HFFc6 (cell line): ENCODE results near the gene DAP. TPM values are rescaled to one million over a fixed set of nuclear protein-coding genes. Genes with fewer than 3 reads are reported as not detected.

Source experiments
- DNase-seq: peaks from one replicate; pipeline ENCODE4 v3.0.0-alpha.2; 2018
- H3K27ac Mint-ChIP-seq: 2 replicates; pipeline ENCODE4 v1.8.0; 2020; ENCODE audit warnings: mild to moderate bottlenecking, mixed read lengths
- H3K27me3 Mint-ChIP-seq: 2 replicates; pipeline ENCODE4 v1.8.0; 2021; ENCODE audit warnings: mild to moderate bottlenecking, moderate library complexity, mixed read lengths; ENCODE audit not compliant: insufficient read depth
- H3K36me3 Mint-ChIP-seq: 2 replicates; pipeline ENCODE4 v1.8.0; 2021; ENCODE audit warnings: low read depth, mixed read lengths
- H3K4me1 Mint-ChIP-seq: 2 replicates; pipeline ENCODE4 v1.8.0; 2020; ENCODE audit warnings: low read depth, mixed read lengths
- H3K4me3 Mint-ChIP-seq: 2 replicates; pipeline ENCODE4 v1.8.0; 2020; ENCODE audit warnings: mild to moderate bottlenecking, moderate library complexity, mixed read lengths
- H3K9me3 Mint-ChIP-seq: 2 replicates; pipeline ENCODE4 v1.8.0; 2020; ENCODE audit warnings: mild to moderate bottlenecking, mixed read lengths
- total RNA-seq, 6 experiments: library from RNA; stranded (reverse); fragmentation: NEBNext Ultra II Directional; extraction: Animal tissue kit (Norgen Biotek cat#: 25700); gene quantifications; 2 replicates in 1 of 6; 3 replicates in 5 of 6; pipeline ENCODE4 v1.2.3, GENCODE V29; 2021
- TF ChIP-seq, protein P1 (sequence below): fragments of 200-600 bp; sonication (generic); IDR thresholded peaks from 2 replicates; pipeline ENCODE4 v1.5.0; 2021; ENCODE audit warnings: antibody characterized with exemption, mild to moderate bottlenecking

DAP gene
- total RNA-seq, 6 experiments from 2014 or later = 255 to 357 (median 285) TPM

DNA sequence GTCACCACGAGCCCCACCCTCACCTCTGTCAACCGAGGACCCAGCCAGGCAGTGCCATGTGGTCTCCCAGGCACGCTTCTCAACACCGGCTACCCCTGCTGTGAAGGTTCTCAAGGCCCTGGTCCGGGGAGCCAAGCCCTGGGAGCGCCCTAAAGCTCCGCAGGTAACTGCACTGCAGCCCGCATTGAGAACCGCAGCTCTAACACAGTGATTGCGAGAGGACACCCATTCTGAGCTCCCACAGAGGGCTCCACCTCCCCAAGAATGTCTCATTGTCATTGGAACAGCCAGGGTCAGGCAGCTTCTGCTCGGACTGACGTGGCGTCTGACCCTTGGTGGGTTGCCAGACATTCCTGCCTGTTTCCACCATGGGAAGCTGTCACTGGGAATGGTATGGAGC lies 108.9 kb downstream of the DAP start:
- H3K36me3 Mint-ChIP-seq = peaks cover 19% of the 10 kb centered on the region; the same call in 1 of the 2 replicates
- 0 out of 2 replicates have a peak, but pooled peaks cover 6% of the 10 kb centered on the region for H3K4me1 Mint-ChIP-seq
- TF ChIP-seq, protein P1, sequence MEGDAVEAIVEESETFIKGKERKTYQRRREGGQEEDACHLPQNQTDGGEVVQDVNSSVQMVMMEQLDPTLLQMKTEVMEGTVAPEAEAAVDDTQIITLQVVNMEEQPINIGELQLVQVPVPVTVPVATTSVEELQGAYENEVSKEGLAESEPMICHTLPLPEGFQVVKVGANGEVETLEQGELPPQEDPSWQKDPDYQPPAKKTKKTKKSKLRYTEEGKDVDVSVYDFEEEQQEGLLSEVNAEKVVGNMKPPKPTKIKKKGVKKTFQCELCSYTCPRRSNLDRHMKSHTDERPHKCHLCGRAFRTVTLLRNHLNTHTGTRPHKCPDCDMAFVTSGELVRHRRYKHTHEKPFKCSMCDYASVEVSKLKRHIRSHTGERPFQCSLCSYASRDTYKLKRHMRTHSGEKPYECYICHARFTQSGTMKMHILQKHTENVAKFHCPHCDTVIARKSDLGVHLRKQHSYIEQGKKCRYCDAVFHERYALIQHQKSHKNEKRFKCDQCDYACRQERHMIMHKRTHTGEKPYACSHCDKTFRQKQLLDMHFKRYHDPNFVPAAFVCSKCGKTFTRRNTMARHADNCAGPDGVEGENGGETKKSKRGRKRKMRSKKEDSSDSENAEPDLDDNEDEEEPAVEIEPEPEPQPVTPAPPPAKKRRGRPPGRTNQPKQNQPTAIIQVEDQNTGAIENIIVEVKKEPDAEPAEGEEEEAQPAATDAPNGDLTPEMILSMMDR = no peak
- H3K27ac Mint-ChIP-seq = no peak overlapping the region
- H3K4me3 Mint-ChIP-seq = no peak overlapping the region
- no peaks in the 10 kb centered on the region for H3K9me3 Mint-ChIP-seq
- no peaks in the 10 kb centered on the region; the same call in 1 of the 2 replicates for H3K27me3 Mint-ChIP-seq
- no peak for DNase-seq

DNA sequence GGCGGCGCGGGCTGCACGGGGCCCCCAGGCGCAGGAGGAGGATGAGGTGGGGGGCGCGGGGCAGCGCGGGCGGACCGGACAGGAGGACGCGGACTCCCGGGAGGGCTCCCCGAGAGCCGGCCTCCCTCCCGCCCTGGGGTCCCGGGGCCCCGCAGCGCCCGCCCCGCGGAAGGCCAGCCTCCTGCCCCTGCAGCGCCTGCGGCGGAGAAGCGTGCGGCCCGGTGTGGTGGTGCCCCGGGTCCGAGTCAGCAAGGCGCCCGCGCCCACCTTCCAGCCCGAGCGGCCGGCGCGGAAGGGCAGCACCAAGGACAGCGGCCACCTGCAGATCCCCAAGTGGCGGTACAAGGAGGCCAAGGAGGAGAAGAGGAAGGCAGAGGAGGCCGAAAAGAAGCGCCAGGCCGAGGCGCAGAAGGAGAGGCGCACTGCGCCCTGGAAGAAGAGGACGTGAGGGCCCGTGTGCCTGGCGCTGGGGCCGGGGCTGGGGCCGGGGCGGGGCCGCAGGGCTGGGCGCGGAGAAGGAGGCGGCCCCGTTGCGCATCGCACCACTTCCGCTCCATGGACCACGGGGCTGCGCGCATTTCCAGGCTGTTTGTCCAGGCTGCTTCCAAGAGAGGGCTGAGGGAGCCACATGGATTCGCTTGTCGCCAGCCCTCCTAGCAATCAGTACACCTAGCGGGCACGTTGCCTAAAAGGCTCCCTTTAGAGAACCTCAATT lies 111.2 kb downstream of the DAP start:
- Mint-ChIP-seq H3K27ac (no peak overlapping the region), H3K4me1 (peaks cover 10% of the 10 kb centered on the region), H3K9me3 (no peaks in the 10 kb centered on the region), H3K27me3 (no peaks in the 10 kb centered on the region; the same call in 1 of the 2 replicates), H3K36me3 (peaks cover 19% of the 10 kb centered on the region; the same call in 1 of the 2 replicates), H3K4me3 (no peak overlapping the region)
- TF ChIP-seq, protein P1 = no peak
- no peak for DNase-seq

DNA sequence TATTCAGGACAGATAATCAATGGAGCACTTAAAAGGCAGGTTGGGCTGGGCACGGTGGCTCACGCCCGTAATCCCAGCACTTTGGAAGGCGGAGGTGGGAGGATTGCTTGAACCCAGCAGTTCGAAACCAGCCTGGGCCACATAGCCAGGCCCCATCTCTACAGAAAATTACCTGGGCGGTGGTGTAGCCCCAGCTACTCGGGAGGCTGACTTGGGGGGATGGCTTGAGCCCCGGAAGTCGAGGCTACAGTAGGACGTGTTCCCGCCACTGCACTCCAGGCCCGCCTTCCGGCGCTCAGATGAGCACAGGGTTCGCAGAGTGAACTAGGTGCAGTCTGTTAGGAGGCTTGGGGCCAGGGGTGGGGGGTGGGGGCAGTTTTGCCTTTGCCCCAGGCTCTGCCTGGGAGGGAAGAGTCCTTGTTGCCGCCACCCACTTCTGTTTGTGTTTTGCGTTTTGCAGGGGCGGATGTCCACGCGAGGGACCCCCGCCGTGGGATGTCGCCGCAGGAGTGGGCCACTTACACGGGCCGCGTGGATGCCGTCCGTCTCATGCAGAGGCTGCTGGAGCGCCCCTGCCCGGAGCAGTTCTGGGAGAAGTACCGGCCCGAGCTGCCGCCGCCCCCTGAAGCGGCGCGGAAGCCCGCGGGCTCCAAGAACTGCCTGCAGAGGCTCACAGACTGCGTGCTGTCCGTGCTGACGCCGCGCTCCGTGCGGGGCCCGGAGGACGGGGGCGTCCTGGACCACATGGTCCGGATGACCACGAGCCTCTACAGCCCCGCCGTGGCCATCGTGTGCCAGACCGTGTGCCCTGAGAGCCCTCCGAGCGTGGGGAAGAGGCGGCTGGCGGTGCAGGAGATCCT lies 112.0 kb downstream of the DAP start:
- Mint-ChIP-seq H3K27me3 (no peaks in the 10 kb centered on the region; the same call in 1 of the 2 replicates), H3K9me3 (no peaks in the 10 kb centered on the region), H3K4me3 (no peak overlapping the region), H3K27ac (no peak overlapping the region), H3K4me1 (peaks cover 18% of the 10 kb centered on the region), H3K36me3 (peaks cover 19% of the 10 kb centered on the region; the same call in 1 of the 2 replicates)
- TF ChIP-seq, protein P1 = no peak
- no peak for DNase-seq

DNA sequence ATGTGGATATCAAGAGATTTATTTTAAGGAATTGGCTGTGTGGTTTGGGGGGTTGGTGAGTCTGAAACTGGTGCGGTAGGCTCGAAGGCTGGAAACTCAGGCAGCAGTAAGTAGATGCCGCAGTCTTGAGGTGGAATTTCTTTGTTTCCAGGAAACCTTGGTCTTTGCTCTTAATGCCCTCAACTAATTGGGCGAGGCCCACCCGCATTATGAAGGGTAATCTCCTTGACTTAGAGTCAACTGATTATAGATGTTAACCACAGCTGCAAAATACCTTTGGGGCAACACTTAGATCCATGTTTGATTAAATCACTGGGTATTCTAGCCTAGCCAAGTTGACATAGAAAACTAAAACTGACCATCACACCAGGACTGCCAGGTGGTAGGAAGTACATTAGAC lies 113.4 kb downstream of the DAP start:
- Mint-ChIP-seq H3K27me3 (no peaks in the 10 kb centered on the region; the same call in 1 of the 2 replicates), H3K4me1 (peaks cover 18% of the 10 kb centered on the region), H3K4me3 (no peak overlapping the region), H3K36me3 (peaks cover 19% of the 10 kb centered on the region; the same call in 1 of the 2 replicates), H3K9me3 (no peaks in the 10 kb centered on the region), H3K27ac (no peak overlapping the region)
- no peak for DNase-seq
- TF ChIP-seq, protein P1 = no peak

DNA sequence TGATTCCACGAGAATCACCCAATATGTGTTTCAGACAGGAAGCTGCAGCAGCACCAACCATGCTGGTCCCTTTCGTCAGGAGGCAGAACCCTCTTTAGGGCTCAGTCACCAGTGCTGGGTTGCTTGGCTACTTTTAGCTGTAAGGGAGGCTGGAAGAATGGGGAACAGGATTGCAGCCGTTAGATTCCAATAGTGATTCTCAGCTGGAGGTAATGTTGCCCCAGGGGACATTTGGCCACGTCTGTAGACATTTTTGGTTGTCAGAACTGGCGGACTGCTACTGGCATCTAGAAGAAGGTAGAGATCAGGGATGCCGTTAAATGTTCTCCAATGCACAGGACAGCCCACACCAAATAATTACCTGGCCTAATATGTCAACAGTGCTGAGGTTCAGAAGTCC lies 115.4 kb downstream of the DAP start:
- Mint-ChIP-seq H3K9me3 (no peaks in the 10 kb centered on the region), H3K27me3 (peaks cover 1% of the 10 kb centered on the region; the same call in 1 of the 2 replicates), H3K4me1 (peaks cover 18% of the 10 kb centered on the region), H3K4me3 (no peak overlapping the region), H3K36me3 (peaks cover 11% of the 10 kb centered on the region), H3K27ac (no peak overlapping the region)
- no peak for DNase-seq
- TF ChIP-seq, protein P1 = no peak
